ENCODE results near the gene IPO9. TPM values are rescaled to one million over a fixed set of nuclear protein-coding genes. Genes with fewer than 3 reads are reported as not detected.
A peak's percentile ranks its signal among the peaks of the same experiment; 100 is the strongest.

The IPO9 gene
- total RNA-seq, 1 experiment from 2014 or later = 29.3 TPM

- DNase-seq (ENCODE audit: low read depth, low spot score) = no peak
- in situ Hi-C loops (cut with HindIII; ENCODE audit: low pct_unique_long_range_greater_than_20kb, low sequenced_read_pairs) = no loop called here
These were observed 52.1 kb downstream of the IPO9 start for GRCh38 chr1:201880928-201881571.

- DNase-seq (ENCODE audit: low read depth, low spot score) = no peak
- in situ Hi-C loops (cut with HindIII; ENCODE audit: low pct_unique_long_range_greater_than_20kb, low sequenced_read_pairs) = no loop called here
These were observed 52.7 kb downstream of the IPO9 start for GRCh38 chr1:201881617-201882016.

DNA sequence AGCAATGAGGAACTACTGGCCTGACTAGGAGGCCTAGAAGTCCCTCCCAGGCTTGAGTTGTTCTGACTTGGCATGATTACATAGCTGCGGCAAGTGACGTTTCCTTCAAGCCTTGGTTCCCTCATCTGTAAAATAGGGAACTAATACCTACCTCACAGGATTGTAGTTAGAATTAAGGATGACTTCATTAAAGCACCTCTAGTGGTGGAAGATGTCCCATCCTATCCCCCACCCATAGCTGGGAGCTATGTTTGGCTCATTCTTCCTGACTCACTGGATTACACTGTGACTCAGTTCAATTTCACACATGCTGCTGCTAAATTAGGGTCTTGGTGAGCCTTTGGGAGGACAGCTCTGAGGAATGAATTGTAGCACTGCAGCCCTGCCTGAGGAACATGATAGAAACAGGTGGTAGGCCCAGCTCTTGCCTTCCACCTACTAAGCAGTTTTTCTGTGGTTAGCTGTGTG, 53.7 kb downstream of the IPO9 start:
- in situ Hi-C loops (cut with HindIII; ENCODE audit: low pct_unique_long_range_greater_than_20kb, low sequenced_read_pairs) = no loop called here
- peak; percentile 12 for DNase-seq (ENCODE audit: low read depth, low spot score)

DNA sequence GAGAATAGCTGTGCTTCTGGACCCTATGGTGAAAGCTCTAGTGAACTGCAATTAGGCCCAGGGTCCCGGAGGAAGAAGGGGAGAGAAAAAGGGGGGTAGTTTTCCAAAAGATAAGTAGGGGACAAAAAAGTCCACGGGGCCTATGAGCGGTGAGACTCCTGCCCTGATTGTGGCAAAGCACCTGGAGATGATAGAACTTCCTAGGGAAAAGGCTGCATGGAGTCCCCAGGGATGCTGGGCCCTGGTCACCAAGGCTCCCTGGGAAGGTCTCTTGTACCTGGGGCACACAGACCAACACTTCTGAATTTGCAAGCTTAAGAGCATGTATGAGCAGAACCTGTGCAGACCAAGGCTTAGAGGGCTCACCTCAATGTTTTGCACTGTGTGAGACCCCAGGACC, 54.3 kb downstream of the IPO9 start:
- DNase-seq (ENCODE audit: low read depth, low spot score) = no peak
- in situ Hi-C loops (cut with HindIII; ENCODE audit: low pct_unique_long_range_greater_than_20kb, low sequenced_read_pairs) = no loop called here

DNA sequence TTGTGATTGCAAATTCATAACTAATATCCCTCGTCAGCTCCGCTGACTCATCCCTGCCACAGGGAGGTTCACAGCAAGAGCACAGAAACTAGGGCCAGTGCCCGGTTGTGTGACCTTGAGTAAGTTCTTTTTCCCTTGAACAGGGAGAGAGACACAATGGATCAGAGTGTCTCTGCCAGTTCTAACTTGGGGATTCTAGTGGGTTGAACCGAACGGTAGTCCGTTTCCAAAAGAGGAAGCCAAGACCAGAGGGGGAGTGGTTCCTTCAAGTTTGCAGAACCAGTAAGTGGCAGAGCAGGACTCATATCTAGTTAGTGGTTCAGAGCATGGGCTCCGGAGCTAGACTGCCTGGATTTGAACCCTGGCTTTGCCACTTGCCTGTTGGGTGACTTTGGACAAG, 54.8 kb downstream of the IPO9 start:
- in situ Hi-C loops (cut with HindIII; ENCODE audit: low pct_unique_long_range_greater_than_20kb, low sequenced_read_pairs) = no loop called here
- DNase-seq (ENCODE audit: low read depth, low spot score) = no peak

- in situ Hi-C loops (cut with HindIII; ENCODE audit: low pct_unique_long_range_greater_than_20kb, low sequenced_read_pairs) = no loop called here
- DNase-seq (ENCODE audit: low read depth, low spot score) = no peak
These were observed 55.5 kb downstream of the IPO9 start for GRCh38 chr1:201884425-201884824.

- no peak for DNase-seq (ENCODE audit: low read depth, low spot score)
- in situ Hi-C loops (cut with HindIII; ENCODE audit: low pct_unique_long_range_greater_than_20kb, low sequenced_read_pairs) = no loop called here
These were observed 56.6 kb downstream of the IPO9 start for GRCh38 chr1:201885531-201886075.

- DNase-seq (ENCODE audit: low read depth, low spot score) = no peak
- in situ Hi-C loops (cut with HindIII; ENCODE audit: low pct_unique_long_range_greater_than_20kb, low sequenced_read_pairs) = no loop called here
These were observed 57.3 kb downstream of the IPO9 start for GRCh38 chr1:201886103-201886885.

- in situ Hi-C loops (cut with HindIII; ENCODE audit: low pct_unique_long_range_greater_than_20kb, low sequenced_read_pairs) = no loop called here
- DNase-seq (ENCODE audit: low read depth, low spot score) = no peak
These were observed 58.3 kb downstream of the IPO9 start for GRCh38 chr1:201887116-201887866.

- DNase-seq (ENCODE audit: low read depth, low spot score) = peak; percentile 80
- in situ Hi-C loops (cut with HindIII; ENCODE audit: low pct_unique_long_range_greater_than_20kb, low sequenced_read_pairs) = no loop called here
These were observed 59.5 kb downstream of the IPO9 start, which contains the start of gene SHISA4 for GRCh38 chr1:201888282-201889089. TSS of gene SHISA4 (plus strand) at chr1:201888898. CDS start at chr1:201888995, 97 bp downstream.

DNA sequence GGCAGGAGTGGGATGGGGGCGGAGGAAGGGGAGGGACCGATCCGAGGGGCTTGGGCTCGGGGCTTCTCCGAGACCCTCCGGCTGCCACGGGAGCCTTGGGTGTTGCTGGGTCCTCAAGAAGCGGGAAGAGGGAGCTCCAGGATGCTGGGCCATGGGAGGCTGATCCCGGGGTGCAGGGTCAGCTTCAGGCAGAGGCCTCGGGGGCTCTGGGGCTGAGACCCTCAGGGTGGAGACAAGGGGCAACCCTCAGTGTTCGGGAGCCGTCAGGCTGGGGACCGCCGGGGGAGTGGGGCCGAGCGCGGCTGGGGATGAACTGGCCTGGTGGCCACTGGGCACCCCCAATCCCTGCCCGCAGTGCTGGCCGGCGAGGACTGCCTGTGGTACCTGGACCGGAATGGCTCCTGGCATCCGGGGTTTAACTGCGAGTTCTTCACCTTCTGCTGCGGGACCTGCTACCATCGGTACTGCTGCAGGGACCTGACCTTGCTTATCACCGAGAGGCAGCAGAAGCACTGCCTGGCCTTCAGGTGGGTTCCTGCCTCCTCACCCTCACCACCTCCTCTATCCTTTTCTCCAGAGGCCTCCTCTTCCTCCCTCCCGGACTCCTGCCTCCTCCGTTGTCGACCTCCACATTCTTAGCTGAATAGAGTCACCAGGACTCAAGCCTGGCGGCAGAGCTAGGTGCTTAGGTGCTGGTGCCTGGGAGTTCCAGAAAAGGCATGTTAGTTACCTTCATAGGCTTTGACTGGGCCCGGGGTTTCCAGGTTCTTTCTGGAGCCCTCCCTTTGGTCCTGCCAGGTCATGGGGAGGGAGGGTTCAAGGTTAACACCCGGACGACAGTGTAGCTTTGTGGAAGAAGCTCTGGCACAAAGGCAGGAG, 60.4 kb downstream of the IPO9 start:
- no peak for DNase-seq (ENCODE audit: low read depth, low spot score)
- in situ Hi-C loops (cut with HindIII; ENCODE audit: low pct_unique_long_range_greater_than_20kb, low sequenced_read_pairs) = no loop called here

GRCh38 chr1:201890223-201890622, 61.3 kb downstream of the IPO9 start:
- no peak for DNase-seq (ENCODE audit: low read depth, low spot score)
- in situ Hi-C loops (cut with HindIII; ENCODE audit: low pct_unique_long_range_greater_than_20kb, low sequenced_read_pairs) = no loop called here

- DNase-seq (ENCODE audit: low read depth, low spot score) = no peak
- in situ Hi-C loops (cut with HindIII; ENCODE audit: low pct_unique_long_range_greater_than_20kb, low sequenced_read_pairs) = no loop called here
These were observed 62.0 kb downstream of the IPO9 start for GRCh38 chr1:201890806-201891450.

DNA sequence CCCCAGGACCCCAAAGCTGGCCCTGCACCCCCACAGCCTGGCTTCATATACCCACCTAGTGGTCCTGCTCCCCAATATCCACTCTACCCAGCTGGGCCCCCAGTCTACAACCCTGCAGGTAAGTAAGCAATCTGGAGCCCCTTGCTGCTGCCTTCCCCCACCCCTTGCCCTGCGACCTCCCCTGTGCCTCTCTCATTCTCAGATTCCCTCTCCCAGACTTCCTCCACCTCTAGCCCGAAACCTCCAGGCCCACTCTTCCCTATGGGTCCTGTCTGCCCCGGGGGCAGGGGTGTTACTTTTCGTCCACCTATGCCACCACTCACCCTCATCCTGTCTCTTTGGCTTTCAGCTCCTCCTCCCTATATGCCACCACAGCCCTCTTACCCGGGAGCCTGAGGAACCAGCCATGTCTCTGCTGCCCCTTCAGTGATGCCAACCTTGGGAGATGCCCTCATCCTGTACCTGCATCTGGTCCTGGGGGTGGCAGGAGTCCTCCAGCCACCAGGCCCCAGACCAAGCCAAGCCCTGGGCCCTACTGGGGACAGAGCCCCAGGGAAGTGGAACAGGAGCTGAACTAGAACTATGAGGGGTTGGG, 62.6 kb downstream of the IPO9 start:
- no peak for DNase-seq (ENCODE audit: low read depth, low spot score)
- in situ Hi-C loops (cut with HindIII; ENCODE audit: low pct_unique_long_range_greater_than_20kb, low sequenced_read_pairs) = no loop called here

DNA sequence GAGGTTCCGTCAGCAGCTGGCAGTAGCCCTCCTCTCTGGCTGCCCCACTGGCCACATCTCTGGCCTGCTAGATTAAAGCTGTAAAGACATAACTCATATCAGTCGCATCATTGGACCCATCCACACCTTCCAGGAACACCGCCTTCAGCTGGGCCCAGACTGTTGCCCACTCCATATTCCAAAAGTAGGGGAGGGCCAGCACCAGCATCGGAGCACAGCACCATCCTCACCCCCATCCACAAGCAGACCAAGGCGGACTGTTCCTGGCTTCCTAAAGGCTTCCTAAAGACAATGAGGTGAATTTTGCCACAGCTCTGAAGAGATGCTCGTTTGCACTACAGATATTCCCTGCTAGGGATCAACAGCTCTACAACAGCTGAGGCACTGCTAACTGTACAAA, 63.3 kb downstream of the IPO9 start:
- in situ Hi-C loops (cut with HindIII; ENCODE audit: low pct_unique_long_range_greater_than_20kb, low sequenced_read_pairs) = no loop called here

GRCh38 chr1:201893431-201893830, 64.5 kb downstream of the IPO9 start:
- in situ Hi-C loops (cut with HindIII; ENCODE audit: low pct_unique_long_range_greater_than_20kb, low sequenced_read_pairs) = no loop called here
- DNase-seq (ENCODE audit: low read depth, low spot score) = no peak

More for the DNA sequence above, 63.3 kb downstream of the IPO9 start:
- DNase-seq (ENCODE audit: low read depth, low spot score) = no peak
